NCI-H226 (cell line): Measurements from ENCODE around the gene FOXP2.

Experiments used
- DNase-seq: peaks from one replicate; pipeline ENCODE4 v3.0.0-alpha.2; 2015

Gene FOXP2

DNA sequence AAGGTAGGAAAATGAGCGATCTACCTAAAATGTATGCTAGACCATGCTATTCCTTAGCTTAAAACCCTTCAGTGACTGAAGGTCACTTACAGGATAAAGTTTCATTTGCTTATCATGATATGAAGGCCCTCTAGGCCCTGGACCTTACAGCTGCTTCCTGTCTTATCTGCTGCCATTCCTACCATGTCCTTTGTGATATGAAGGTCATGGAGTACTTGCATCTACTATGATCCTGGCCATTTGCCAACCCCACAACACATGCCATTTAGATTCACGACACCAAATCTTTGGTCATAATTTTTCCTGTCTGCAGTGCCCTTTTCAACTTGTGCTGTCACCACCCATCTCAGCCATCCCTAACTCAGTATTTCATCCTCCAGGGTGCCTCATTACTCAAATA, 325.5 kb downstream of the FOXP2 start:
- DNase-seq, result no peak

DNA sequence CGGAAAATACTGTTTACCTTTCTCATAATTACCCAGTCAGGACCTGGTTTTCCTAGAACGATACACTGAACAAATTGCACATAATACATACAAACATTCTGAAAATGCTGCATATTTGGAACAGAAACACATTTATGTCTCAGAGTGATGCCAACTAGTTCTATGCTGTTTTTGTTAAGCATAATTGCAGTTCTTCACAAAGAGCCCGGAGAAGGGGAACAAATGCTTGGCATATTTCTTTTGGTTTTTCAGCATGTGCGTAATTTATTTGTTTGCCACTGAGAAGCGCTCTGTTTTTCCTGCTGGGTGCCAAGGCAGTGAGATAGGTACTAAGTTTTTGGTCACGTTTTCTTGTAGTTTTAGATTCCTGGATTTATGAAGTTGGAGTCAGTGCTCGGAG, 326.3 kb downstream of the FOXP2 start:
- DNase-seq, result no peak

DNA sequence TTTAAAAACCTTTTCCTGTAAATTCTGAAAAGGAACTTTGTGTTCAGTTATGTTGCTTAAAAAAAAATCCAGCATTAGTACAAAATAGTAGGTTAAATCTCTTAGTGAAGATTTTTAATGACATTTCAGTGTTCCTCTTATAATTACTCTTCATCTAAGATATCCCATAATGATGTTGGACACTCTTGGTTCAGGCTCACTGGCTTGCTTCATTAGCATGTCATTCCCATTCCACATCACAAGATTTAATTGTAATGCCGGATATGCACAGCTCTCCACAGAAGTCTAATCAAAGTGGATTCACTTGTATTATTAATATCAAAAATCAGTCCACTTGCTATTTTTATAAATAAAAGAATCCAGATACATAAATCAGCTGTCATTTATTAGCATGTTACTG, 327.3 kb downstream of the FOXP2 start:
- no peak for DNase-seq
